NCI-H2171 treated with DMSO at 0.1 percent for 48 hours (cell line): ENCODE results near the gene ICA1.
"Not testable (repeated sequence)": the region's sequence is repeated elsewhere in the genome, so short reads cannot be mapped to it uniquely, and the experiment has no call there.

Experiments
- DNase-seq: peaks from one replicate; lab custom pipeline; 2025; lab: John Stamatoyannopoulos, UW

ICA1 gene

GRCh38 chr7:8094164-8095140 is 167.5 kb downstream of the ICA1 start:
- DNase-seq = no peak

GRCh38 chr7:8092140-8092539 is 169.8 kb downstream of the ICA1 start:
- no peak for DNase-seq

GRCh38 chr7:8089036-8089780 is 172.8 kb downstream of the ICA1 start:
- DNase-seq = peak; percentile 53

GRCh38 chr7:8086239-8086638 is 175.7 kb downstream of the ICA1 start:
- DNase-seq = no peak

DNA sequence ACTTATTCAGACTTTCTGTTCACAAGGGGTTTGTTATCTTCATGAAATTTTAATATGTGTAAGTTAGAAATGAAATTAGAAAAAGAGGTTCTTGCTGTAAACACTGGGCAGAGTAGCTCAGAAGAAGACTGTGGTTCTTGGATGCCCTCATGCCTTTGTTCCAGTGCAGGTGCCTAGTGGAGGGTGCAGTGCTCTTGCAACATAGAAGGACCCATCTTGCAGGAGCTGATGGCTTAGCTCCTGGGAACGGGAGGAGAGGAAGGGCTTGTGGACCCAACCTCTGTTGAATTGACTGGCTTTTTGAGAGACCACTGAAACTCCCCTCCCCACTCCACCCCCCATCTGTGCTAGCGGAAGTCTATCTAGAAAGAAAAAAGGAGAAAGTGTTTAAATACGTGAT is 176.5 kb downstream of the ICA1 start:
- DNase-seq = no peak

GRCh38 chr7:8084836-8085235 is 177.1 kb downstream of the ICA1 start:
- DNase-seq = no peak

DNA sequence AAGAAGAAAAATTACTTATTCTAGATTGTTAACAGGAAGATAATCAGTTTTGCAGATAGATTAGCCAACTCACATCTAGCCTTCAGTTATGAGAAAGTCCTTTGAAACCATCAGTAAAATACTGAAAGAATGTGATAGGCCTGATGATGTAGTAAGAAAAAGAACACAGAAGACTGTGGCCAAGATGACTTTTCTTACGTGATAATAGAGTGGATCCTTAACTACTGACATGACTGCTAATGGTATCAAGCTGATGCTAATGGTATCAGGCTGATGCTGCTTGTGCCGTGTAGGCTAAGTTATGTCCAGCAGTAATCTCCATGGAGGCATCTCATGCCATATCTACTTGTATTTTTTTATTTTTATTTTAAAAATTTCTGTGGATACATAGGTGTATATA is 179.2 kb downstream of the ICA1 start:
- DNase-seq = no peak

- DNase-seq = no peak
These were observed 183.5 kb downstream of the ICA1 start for GRCh38 chr7:8078418-8078817.

DNA sequence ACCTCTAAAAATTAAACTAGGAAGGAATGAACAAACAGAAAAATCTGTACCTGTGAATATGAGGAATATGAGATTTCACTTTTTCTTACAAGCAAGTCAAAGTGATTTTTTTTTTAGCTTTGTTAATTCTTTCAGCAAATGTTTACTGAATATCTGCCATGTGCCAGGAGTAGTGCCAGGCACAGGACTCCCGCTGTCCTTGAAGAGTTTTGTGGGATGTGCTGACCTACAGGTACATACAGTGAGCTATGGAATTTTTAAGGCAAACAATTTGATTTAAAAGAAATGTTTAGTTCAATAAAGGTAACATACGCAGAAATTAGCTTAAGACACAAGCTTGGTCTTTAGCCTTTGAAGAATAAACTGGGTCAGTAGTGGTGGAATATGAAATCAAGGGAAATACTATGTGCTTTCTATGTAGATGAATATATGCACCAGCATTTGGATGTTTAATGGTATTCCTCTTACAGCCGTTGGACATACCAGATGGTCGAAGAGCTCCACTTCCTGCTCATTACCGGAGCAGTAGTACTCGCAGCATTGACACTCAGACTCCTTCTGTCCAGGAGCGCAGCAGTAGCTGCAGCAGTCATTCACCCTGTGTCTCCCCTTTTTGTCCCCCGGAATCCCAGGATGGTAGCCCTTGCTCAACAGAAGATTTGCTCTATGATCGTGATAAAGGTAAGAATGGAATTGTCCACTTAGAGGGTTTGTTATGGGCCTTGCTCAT is 191.4 kb downstream of the ICA1 start:
- DNase-seq = peak; percentile 33

DNA sequence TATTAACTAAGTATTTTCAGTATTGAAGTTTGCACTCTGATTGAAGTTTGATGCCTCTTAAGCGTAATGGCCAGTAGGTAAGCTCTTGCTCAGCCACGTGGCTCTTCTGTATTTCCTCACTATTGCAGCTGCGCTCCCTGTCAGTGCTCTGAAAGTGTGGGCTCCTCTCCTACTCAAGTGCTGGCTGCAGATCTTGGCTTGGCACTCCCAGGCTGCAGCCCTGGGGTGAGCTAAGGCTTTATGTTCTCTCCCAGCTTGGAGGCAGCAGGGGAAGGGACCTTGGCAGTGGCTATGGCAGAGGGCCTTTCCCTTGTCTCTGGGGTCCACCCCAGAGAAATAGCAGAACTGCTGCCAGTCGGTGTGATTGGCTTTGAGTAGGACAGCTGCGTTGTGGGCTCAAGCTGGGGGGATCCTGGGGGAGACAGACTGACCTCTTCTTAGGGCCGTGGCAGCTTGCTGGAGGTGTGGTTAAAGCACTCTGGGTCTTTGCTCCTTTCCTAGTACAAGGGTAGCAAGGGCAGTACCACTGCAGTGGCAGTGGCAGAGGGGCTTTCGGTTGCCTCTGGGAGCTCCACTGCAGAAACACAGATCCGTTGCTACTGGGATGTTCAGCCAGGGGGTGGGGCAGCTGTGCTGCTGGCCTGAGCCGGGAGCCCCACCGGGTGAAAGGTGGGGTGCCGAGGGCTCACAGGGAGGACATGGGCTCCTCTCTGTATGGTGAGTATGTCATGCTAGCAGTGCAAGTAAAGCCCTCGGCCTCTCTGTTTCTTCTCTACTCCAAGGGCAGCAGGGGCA is 192.9 kb downstream of the ICA1 start:
- no peak for DNase-seq

DNA sequence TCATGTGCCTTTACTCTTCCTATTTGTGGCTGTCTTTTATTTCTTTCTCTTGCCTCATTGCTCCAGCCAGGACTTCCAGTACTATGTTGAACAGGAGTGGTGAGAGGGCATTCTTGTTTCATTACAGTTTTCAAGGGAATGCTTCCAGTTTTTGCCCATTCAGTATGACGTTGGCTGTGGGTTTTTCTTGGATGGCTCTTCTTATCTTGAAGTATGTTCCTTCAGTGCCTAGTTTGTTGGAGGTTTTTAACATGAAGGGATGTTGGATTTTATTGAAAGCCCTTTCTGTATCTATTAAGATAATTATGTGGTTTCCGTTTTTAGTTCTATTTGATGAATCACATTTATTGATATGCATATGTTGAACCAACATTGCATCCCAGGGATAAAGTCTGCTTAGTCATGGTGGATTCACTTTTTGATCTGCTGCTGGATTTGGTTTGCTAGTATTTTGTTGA is 196.6 kb downstream of the ICA1 start:
- no peak for DNase-seq

DNA sequence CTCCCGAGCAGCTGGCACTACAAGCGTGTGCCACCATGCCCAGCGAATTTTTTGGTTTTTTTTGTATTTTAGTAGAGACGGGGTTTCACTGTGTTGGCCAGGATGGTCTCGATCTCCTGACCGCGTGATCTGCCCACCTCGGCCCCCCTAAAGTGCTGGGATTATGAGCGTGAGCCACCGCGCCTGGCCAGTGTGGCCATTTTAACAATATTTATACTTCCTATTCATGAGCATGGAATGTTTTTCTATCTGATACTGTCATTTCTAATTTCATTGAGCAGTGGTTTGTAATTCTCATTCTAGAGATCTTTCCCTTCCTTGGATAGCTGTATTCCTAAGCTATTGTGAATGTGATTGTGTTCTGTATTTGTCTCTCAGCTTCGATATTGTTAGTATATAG is 197.1 kb downstream of the ICA1 start:
- no peak for DNase-seq

DNA sequence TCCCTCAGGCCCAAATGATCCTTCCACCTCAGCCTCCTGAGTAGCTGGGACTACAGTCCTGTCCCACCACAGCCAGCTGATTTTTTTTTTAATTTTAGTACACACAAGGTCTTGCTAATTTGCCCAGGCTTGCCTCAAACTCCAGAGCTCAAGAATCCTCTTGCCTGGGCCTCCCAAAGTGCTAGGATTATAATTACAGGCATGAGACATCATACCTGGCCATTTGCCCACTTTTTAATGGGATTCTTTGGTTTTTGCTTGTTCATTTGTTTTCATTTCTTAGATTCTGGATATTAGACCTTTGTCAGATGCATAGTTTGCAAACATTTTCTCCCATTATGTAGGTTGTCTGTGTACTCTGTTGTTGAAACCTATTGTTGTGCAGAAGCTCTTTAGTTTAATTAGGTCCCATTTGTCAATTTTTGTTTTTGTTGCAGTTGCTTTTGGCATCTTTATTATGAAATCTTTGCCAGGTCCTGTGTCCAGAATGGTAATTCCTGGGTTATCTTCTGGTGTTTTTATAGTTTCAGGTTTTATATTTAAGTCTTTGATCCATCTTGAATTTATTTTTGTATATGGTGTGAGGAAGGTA is 198.2 kb downstream of the ICA1 start:
- peak; percentile 9 for DNase-seq

GRCh38 chr7:8063300-8063699 is 198.7 kb downstream of the ICA1 start:
- not testable (repeated sequence) for DNase-seq
